CD4-positive, alpha-beta T cell treated with Interleukin-4 for 4 hours (primary cell): ENCODE measurements around the gene GJB3.
"Not testable (repeated sequence)": the region's sequence is repeated elsewhere in the genome, so short reads cannot be mapped to it uniquely, and the experiment has no call there.

Experiments
- DNase-seq: peaks from one replicate; pipeline ENCODE4 v3.0.0-alpha.2; 2020

Gene GJB3

DNA sequence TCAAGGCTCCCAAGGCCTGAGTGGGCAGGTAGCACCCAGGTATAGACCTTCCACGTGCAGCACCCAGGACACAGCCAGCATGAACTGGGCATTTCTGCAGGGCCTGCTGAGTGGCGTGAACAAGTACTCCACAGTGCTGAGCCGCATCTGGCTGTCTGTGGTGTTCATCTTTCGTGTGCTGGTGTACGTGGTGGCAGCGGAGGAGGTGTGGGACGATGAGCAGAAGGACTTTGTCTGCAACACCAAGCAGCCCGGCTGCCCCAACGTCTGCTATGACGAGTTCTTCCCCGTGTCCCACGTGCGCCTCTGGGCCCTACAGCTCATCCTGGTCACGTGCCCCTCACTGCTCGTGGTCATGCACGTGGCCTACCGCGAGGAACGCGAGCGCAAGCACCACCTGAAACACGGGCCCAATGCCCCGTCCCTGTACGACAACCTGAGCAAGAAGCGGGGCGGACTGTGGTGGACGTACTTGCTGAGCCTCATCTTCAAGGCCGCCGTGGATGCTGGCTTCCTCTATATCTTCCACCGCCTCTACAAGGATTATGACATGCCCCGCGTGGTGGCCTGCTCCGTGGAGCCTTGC is 19.7 kb upstream of the GJB3 start:
- DNase-seq: no peak

DNA sequence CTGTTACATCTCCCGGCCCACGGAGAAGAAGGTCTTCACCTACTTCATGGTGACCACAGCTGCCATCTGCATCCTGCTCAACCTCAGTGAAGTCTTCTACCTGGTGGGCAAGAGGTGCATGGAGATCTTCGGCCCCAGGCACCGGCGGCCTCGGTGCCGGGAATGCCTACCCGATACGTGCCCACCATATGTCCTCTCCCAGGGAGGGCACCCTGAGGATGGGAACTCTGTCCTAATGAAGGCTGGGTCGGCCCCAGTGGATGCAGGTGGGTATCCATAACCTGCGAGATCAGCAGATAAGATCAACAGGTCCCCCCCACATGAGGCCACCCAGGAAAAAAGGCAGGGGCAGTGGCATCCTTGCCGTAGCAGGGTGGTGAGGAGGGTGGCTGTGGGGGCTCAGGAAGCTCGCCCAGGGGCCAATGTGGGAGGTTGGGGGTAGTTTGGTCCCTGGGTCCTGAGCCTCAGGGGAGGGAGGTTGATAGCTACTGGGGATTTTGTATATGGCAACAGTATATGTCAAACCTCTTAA is 19.2 kb upstream of the GJB3 start:
- DNase-seq: no peak

DNA sequence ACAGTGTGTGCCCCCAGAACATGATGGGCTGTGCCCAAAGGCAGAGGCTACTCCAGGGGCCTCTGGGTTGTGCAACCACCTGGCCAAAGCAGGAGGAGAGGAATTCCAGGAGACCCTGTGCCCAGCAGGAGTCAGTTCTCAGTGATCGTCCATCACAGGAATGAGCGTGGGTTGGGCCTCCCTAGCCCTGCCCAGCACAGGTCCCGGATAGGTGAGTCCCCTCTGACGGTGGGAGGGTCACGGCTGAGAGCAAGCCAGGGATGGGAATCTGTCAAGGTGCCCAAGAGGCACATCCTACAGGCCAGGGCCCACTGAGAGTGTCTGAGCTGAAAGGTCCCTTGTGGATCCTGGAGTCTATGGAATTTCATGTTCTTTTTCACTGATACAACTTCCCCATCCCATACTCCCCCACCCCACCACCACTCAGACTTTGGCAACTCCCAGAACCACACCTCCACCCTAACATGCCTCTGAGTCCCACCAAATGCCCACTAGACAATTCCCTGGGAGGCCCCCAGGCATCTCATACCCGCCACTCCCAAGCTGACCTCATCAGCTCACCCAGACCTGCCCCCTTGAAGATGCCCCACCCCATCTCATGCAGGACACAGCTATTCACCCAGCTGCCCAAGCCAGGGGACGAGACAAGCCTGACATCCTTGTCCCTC is 18.4 kb upstream of the GJB3 start:
- DNase-seq: no peak

DNA sequence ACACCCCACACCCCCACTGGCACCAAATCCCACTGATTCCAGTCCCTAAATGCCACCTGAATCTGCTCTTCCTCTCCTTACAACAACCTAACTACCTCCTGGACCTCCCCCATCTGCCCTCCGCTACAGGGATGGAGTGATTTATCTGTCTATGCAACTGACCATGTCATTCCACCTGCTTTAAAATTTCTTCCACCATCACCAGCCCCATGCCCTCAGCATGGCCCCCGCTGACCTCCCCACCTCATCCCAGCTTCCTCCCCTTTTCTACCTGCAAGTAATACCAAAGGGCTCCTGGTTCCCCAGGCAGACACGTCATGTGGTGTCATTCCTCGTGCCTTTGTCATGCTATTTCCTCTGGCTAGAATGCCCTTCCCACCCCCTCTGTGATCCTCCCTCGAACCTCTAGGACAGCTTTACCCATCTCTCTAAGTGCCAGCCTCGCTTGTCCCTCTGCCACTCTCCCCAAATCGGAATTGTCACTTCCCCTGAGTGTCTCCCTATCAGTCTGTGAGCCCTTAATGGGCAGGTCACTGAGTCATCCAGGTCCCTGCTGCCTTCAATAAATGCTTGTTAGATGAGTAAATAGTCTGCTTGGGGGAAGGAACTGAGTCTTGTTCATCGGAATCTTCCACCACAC is 17.8 kb upstream of the GJB3 start:
- DNase-seq: no peak

DNA sequence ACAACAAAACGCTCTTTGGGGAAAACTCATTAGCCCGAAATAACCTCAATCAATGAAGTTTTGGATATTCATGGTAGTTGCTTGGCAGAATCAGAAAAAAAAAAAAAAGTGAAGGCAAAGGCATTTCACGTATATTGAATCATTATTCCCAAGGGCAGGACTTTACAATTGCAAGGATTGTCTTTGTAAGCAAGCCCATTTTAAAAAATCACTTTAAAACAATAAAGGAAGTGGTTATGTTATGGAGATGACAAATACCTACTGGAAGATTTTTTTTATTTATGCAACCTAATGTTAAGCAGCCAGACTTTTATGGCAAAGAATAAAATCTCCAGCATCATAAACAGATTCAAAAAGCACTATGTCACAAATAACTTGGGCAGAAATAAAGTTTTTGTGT is 12.2 kb upstream of the GJB3 start:
- DNase-seq: no peak

DNA sequence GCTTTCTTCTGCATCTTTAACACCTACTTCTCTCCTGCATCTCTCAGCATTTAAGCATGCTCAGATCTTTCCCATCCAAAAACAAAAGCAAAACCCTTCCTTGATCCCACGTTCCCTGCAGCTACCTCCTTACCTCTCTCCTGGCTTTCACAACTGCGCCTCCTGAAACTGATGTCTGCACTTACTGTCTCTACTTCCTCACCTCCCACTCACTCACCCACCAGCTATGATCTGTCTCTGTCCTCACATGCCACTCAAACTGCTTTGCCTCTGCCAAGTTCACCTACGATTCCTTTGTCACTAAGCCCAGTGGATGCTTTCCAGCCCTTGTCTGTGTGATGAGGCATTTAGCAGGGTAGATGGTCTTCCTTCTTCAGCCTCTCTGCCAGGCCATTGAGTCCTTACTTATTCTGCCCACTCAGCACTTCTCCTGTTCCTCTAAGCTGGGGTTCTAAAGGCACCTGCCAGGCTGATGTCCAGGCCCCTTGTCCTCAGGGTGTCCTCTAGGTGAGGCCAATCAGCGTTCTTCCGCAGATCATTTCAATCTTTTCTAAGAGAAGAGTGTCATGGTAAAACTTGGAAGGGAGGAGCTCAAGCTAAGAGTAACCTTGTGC is 10.0 kb upstream of the GJB3 start:
- no peak for DNase-seq

DNA sequence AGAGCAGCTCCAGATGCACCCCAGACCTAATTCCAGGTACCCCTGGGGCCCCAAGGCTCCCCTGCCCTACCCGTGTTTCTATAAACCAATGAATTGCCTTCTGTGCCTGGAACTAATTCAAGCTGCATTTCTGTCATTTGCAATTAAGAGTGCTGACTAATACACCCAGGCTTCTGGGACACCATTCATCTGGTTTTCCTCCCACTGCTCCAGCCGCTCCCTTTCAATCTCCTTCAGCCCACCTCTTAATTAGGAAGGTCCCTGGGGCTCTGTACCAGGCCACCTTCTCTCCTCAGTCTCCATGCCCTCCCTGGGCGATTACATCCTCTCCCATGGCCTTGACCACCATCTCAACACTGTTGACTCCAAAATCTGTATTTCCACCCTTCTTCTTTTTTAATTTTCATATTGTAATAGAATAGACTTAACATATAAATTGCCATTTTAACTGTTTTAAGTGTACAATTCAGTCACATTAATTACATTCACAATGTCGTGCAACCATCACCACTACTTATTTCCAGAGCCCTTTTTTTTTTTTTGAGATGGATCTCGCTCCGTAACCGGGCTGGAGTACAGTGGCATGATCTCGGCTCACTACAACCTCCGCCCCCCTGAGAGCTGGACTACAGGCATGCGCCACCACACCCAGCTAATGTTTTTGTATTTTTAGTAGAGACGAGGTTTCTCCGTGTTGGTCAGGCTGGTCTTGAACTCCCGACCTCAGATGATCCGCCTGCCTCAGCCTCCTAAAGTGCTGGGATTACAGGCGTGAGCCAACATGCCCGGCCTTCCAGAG is 9.2 kb upstream of the GJB3 start:
- no peak for DNase-seq

DNA sequence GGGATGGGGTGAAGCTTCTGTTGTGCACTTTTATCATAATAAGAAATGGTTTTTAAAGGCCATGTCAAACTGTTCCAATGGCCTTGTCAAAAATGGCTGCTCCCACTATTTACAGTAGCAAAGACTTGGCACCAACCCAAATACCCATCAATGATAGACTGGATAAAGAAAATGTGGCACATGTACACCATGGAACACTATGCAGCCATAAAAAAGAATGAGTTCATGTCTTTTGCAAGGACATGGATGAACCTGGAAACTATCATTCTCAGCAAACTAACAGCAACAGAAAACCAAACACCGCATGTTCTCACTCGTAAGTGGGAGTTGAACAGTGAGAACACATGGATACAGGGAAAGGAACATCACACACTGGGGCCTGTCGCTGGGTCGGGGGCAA is 7.9 kb upstream of the GJB3 start:
- not testable (repeated sequence) for DNase-seq

DNA sequence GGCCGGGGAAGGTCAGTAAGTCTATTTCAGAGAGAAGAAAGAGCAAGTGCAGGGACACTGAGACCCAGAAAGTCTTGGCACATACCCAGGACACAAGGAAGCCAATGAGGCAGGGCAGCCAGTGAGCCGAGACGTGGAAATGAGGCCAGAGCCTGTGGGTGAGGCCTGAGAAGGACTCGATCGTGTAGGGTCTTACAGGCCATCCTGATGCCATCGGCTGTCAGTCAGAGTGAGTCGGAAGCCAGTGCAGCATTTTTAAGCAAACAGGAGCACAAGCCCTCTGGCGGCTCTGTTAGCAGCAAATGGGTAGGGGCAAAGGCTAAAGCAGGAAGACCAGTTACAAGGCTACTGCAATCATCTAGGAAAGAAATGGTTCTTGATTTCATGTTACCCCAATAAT is 6.1 kb upstream of the GJB3 start:
- no peak for DNase-seq

DNA sequence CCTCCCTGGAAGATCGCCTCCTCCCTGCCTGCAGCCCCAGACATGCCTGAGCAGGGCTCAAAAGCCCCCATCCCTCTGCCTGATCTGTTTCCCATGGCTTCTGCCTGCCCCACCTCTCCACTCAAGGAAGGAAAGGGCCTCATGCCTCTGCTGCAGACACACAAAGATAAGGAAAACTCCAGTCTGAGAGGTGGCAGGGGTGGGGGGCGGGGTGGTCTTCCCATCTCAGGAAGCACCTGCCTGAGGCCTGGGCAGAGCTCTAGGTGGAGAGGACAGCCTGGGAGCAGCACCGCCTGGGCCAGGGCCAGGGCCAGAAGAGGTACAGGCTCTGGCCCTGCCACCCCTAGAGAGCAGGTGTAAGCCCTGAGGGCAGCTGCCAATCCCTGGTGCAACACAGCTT is 4.1 kb upstream of the GJB3 start:
- DNase-seq: no peak

DNA sequence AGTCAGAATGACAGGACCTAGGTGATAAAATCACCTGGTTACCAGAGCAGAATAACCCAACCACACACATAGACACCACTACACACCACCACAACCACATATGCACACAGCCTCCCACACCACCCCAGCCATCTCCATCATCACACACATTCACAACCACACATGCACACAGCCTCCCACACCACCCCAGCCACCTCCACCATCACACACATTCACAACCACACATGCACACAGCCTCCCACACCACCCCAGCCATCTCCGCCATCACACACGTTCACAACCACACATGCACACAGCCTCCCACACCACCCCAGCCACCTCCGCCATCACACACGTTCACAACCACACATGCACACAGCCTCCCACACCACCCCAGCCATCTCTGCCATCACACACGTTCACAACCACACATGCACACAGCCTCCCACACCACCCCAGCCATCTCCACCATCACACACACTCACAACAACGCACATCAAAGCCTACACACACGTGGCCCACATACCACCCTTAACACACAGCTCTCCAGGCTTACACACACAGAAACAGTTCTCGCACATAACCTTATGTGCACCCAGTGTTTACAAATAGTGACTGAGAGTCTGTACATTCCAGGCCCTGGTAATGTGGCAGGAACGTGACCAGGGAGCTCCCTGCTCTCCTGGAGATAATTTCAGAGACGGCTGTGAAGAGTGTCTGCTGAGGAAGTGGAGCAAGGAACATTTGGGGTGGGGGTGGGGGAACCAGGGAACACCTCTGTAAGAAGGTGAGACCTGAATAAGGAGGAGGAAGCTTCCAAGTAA is 3.3 kb upstream of the GJB3 start:
- no peak for DNase-seq

DNA sequence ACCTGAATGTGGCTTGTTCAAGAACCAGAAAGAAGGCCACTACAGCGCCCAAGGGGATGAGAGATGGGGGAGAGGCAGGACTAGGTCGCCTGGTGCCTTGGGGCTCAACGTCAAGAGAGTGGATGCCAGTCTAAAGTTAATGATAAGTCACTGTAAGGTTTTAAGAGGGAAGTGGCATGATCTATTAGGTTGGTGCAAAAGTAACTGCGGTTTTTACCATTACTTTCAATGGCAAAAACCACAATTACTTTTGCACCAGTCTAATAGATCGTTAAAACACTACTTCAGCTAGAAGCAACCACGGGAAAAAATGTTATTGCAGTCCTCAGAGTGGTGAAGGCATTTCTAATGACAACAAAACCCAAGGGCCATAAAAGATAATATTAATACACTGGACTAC is 2.6 kb upstream of the GJB3 start:
- no peak for DNase-seq

DNA sequence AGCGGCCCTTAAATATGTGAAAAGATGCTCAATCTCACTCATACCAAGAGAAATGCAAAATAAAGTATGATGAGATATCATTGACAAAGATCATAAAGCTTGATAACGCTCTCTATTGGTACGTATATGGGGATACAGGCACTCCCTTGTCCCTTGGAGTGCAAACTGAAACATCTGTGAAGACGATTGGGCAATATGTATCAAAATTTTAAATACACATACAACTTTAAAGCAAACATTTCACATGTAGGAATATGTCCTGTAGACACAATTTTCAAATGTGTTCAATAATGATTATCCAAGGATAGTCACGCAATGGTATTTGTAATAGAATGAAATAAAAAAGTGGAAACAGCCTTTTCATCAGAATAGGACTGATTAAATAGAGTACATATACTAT is 2.0 kb upstream of the GJB3 start:
- no peak for DNase-seq

DNA sequence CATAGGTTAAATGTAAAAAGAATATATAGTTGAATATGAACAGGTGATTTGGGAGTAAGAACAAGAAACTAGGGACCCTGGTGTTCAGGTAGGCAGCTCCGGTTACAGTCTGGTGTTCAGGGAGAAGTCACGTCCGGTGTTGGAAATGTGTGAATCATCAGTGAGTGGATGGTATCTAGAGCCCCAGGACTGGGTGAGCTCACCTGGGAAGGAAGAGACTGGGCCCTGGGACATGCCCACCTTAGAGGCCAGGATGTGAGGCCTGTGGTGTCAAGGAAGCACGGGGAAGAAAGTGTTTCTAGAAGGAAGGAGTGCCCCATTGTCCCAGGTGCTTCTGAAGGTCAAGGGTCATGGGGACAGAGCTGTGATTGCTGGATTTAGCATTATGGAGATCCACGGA is 1.5 kb upstream of the GJB3 start:
- DNase-seq: no peak

DNA sequence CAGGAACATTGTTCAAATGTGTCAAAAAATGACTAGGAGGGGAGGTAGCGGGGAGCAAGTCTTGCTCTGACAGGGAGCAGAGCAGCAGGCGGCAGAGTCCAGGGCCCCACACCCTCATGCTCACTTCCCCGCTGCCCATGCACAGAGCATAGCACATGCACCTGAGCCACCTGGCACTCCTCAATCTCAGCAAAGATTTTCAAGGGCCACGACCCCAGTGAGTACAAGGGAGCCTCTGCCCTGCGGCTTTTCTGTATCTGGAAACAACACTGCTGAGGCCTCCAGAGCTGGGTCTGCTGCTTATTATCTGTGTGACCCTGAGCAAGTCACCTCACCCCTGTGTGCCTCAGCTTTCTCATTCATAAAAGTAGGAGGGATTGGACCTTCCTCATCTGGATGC is 1.1 kb upstream of the GJB3 start:
- no peak for DNase-seq

DNA sequence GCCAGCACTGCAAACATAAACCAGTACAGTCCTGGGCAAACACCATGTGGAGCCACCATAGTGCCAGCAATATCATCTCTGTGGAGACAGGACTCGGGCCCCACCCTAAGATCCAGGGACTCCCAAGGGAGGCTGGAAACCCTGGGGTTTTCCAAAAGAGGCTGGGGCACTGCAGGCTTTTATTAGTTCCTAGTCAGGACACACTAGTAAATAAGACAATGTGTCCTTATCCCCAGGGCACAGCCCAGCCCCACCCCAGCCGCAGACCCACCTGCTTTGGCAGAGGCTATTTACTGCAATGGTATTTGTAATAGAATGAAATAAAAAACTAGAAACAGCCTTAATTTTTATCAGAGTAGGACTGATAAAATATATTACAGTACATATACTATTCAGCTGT is 486 bp upstream of the GJB3 start:
- DNase-seq: no peak

DNA sequence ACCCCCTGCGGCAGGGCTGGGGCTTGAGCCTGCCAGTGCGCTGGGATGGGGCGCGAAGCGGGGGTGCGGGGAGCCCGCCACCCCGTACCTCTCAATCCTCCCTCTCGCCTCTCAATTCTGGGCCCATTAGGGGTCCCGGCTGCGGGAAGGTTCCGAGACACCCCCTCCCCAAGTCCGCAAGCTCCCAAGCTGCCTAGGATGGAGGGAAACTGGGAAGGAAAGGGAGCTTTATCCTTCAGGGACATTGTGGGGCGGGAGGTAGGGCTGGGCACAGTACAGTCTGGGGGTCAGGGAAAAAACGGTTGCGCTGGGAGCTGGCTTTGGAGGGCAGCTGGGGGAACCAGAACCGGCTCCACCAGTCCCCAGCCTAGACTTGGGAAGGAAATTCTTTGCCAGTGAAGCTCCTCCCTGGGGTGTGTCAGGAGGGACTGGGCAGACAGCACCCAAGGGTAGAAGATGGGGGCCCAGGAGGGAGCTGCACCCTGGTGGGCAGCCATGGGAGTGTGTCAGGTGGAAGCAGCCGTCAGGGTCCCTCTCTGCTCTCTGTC is 904 bp downstream of the GJB3 start:
- no peak for DNase-seq

DNA sequence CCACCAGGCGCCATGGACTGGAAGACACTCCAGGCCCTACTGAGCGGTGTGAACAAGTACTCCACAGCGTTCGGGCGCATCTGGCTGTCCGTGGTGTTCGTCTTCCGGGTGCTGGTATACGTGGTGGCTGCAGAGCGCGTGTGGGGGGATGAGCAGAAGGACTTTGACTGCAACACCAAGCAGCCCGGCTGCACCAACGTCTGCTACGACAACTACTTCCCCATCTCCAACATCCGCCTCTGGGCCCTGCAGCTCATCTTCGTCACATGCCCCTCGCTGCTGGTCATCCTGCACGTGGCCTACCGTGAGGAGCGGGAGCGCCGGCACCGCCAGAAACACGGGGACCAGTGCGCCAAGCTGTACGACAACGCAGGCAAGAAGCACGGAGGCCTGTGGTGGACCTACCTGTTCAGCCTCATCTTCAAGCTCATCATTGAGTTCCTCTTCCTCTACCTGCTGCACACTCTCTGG is 3.8 kb downstream of the GJB3 start:
- no peak for DNase-seq

DNA sequence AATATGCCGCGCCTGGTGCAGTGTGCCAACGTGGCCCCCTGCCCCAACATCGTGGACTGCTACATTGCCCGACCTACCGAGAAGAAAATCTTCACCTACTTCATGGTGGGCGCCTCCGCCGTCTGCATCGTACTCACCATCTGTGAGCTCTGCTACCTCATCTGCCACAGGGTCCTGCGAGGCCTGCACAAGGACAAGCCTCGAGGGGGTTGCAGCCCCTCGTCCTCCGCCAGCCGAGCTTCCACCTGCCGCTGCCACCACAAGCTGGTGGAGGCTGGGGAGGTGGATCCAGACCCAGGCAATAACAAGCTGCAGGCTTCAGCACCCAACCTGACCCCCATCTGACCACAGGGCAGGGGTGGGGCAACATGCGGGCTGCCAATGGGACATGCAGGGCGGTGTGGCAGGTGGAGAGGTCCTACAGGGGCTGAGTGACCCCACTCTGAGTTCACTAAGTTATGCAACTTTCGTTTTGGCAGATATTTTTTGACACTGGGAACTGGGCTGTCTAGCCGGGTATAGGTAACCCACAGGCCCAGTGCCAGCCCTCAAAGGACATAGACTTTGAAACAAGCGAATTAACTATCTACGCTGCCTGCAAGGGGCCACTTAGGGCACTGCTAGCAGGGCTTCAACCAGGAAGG is 4.3 kb downstream of the GJB3 start:
- no peak for DNase-seq

DNA sequence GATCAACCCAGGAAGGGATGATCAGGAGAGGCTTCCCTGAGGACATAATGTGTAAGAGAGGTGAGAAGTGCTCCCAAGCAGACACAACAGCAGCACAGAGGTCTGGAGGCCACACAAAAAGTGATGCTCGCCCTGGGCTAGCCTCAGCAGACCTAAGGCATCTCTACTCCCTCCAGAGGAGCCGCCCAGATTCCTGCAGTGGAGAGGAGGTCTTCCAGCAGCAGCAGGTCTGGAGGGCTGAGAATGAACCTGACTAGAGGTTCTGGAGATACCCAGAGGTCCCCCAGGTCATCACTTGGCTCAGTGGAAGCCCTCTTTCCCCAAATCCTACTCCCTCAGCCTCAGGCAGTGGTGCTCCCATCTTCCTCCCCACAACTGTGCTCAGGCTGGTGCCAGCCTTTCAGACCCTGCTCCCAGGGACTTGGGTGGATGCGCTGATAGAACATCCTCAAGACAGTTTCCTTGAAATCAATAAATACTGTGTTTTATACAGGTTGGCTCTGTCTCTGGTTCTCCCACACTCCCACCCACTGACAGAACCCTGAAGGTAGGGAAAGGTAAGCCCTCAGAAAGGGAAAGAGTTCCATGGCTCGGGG is 5.0 kb downstream of the GJB3 start:
- no peak for DNase-seq
